GM19395 (cell line): Measurements from ENCODE around the gene ENO3.

Experiments
- ATAC-seq: cut with Tn5 transposase; IDR thresholded peaks from one replicate; pipeline ENCODE4 v1.9.1; 2021; ENCODE audit warnings: mild to moderate bottlenecking, moderate library complexity; ENCODE audit not compliant: unreplicated experiment

The ENO3 gene

DNA sequence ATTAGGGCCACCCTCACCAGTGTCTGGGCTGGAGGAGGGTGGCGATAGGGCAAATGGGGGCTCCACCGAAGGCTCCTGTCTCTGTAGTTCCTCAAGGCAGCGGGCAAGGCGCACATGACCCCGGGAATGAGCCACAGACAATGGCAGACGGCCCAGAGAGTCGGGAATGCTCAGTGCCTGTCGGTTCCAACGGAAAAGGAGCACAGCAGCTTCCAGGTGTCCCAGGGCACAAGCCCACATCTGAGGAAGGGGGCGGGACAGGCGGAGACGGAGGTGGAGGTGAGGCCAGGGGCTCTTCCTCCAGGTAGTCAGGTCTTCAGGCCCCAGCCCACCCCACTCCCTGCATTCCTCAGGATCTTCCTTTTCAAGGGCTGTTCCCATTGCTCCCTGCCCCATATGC, 21.8 kb downstream of the ENO3 start:
- ATAC-seq: no peak

DNA sequence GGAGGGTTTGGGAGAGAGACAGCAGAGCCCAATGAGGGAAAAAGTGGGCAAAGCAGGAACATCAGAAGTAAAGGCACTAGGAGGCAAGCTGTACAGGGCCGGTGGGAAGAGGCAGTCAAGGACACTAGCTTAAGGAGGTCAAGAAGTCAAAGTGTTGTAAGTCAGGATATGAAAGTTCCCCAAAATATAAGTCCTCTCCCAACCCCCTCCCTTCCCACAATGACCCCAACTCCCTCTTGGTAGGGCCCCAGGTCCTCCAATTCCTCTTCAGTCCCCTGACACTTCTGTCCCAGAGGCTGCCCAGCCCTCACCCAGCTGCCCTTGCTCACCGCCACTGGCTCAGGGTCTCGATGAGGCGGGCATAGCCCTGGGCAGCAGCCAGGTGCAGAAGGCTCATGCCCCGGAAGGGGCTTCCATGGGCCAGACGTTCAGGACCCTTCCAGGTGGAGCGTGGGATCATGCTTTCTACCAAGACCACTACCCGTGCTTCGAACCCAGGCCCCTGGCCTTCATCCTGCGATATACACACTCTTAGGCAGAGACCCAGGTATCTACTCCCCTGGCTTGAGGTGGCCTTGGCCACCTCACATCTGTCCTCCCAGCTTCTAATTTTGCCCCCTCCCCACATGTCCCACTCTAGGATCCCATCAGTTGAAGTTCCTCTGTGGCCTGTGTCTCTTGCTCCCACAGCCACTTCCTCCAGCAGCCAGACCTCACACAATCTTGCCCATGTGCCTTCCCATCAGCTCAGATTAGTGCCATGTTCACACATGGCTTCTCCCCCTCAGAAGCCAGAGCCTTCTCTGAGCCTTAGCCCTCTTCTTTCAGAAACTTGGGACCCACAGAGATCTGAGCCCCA, 22.6 kb downstream of the ENO3 start:
- no peak for ATAC-seq

DNA sequence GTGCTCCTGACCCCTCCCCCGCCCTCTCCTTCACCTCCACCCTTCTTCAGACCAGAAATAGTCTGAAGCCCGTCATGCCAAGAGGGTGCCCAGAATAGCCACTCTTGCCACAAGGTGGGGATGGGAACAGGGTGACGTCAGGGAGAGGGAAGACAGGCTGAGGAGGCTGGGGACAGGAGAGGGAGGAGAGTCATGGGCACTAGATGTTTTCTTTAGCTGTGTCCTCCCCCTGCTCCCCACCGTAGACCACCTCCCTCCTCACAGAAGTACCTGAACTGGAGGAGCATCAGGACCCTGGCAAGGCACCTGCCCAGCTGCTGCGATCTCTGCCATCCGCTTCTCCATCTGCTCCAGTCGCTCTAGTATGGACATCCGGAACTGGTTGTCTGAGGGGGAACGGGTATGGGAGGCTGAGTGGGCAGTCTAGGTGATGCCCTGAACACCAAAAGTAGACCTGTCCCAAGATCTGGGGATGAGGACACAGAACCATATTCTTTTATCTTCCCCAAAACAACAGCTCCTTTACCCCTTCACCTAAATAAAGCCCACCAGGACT, 23.3 kb downstream of the ENO3 start:
- no peak for ATAC-seq

DNA sequence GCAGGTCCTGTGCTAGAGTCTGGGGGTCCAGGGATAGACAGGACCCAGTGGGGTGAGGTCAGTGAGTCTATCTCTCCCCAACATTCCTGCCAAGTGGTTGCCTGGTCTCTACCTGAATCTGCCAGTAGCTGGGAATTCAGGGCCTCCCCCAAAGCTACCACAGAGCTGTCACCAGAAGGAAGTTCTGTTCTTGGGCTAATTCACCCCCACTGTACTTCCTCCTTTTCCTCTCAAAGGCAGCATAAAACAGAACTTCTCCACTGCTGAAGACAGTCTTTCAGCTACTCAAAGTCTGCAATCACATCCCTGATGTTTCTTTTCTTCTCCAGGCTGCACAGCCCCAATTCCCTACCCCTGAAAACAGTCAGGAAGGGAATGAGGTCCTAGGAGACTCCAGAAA, 27.8 kb downstream of the ENO3 start:
- no peak for ATAC-seq

DNA sequence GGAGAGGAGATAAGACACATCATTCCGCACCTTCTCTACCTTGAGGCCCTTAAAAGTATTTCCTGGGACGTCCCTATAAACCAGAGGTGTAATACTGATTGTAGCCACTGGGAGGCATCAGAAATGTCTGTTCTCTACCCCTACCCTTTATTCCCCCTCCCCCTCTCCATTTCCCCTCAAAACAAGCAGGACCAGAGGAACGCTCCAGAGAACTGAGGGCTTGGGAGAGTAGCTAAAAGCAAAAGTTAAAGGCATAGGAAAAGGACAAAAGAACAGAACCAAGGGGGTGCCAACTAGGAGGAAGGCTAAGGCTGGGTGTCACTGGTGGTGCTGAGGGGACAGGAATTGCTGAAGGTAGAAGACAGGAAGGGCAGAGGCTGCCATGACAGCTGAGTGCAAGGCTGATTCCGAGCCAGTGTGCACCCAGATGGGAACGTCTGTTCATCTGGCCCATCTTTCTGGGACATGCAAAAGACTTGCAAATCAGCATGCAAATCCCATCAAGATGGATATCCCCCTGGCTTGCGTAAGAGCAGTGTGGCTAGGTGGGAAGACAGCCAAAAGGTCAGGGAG, 29.8 kb downstream of the ENO3 start:
- no peak for ATAC-seq

DNA sequence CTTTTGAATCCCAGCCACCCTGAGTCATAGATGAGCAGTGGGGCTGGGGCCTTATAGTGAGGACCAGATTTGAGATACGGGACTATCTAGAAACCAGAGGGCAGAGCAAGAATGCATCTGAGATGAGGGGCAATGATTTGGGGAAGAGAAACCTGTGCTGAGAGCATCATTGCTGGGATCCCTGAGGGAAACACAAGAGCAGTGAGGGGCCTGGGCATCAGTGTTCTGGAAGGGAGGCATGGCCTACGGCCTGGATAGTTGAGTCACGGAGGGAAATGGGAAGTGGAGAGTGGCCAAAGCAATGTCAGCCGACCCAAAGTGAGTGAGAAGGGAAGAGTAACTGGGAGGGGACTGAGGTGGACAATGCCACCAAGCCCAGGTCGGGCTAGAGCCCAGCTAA, 31.4 kb downstream of the ENO3 start:
- no peak for ATAC-seq

DNA sequence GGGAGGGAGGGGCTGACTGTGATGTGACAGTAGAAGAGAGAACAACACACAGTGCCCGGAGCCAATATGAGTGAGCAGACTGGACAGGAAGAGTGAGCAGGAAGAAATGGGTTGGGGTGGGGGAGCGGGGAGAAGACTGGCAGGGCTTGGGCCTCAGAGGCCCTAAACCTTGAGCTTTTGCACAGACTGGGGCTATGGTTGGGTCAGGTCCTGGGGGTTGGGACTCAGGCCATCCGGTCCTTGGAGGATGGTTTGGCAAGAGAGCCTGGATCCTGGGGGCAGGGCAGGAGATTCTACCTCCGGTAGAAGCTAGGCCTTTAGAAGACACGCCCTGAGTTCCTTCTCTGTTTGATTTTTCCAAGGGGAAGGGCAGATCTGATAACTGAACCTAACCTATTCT, 35.5 kb downstream of the ENO3 start:
- ATAC-seq: no peak

DNA sequence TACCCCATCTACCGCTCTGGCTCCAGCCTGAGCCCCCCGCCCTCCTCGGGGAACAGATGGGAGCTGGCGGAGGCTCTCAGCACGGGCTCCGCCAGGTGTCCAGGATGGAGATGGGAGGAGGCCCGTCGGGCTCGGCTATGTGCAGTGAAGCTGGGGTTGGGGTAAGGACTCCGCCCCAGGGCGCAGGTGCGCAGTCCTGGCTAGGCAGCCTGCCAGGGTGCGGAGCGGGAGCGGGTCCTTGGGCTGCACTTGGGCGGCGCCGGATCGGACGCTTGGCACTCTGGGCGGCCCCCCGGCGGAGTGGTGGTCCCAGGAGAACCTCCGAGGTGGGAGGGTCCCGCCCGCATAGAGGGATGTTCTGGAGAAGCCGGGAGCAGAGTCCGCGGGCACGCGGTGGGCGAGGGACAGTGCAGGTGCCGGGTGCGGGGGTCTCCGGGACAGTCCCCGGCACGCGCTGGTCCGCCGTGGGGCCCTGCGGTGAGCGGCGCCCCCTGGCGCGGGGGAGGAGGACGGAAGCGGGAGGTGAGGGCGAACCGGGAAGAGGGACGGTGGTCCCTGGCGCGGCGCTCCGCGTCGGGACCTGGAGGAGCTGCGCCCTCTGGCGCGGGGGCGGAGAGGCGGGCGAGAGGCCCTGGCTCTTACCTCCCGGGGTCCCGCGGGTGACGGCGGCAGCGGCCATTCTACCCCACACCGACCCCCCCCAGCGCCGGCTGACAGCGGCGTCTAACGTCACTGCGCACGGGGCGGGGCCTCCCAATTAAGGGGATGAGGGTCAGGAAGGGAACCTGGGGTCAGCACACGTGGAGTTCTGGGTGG, 36.2 kb downstream of the ENO3 start, which contains the start of gene CAMTA2:
Gene CAMTA2, minus strand, starts transcription at position 725 of the 816 bp plus-strand sequence. CDS start 1,453 bp downstream, outside the sequence.
- ATAC-seq: peak; percentile 61

DNA sequence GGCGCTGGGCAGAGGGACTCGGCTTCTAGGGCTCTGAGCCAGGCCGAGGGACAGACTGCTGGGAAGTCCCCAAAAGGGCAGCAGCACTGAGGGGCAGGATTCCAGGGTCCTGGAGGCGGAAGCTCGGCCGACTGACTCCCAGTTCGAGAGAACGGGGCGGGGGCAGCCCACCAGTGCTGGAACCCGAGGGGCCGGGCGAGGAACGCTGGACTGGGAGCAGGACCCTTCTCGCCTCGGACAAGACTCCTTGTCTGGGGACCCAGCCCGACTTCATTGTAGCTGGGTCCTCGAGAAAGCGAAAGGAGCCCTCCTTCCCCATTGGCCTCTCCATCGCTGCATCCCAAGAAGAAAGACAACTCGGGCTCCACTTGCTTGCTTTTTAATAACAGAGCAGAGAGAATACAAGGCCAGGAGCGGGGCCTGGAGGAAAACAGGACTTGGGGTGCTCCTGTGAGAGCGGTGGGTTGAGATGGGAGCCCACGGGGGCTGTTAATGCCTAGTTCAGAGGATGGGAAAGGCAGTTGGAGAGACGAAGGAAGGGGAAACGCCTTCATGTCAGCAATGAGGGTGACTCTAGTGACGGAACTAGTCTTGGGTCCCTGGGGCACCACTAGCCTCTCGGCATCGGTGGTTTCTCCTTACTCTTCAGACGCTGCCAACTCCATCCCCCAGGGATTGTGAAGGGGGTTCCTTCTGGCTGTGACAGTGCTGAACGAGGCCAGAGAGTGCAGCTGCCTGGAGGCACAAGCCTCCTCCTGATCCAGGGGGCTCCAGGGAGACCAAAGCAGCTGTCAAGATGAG, 37.0 kb downstream of the ENO3 start:
- peak; percentile 18 for ATAC-seq

DNA sequence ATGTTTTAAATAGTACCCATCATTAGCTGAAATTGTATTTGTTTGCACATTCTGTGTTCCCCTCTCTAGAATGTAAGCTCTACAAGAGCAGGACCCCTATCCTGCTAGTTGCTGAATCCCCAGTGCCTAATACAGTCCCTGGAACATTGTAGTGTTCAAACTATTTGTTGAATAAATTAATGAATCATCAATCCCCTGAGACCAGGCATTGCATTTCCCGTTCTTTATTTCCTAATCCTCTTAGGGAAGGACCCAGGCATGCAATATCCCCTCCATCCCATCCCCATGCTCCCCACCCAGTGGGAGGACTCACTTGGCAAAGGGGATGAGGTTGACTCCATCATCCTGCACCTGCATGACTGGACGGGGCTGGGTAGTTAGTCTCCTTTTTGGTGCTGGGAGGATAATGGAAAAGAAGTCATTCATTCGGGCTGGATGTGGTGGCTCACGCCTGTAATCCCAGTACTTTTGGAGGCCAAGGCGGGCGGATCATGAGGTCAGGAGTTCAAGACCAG, 43.2 kb downstream of the ENO3 start:
- no peak for ATAC-seq

DNA sequence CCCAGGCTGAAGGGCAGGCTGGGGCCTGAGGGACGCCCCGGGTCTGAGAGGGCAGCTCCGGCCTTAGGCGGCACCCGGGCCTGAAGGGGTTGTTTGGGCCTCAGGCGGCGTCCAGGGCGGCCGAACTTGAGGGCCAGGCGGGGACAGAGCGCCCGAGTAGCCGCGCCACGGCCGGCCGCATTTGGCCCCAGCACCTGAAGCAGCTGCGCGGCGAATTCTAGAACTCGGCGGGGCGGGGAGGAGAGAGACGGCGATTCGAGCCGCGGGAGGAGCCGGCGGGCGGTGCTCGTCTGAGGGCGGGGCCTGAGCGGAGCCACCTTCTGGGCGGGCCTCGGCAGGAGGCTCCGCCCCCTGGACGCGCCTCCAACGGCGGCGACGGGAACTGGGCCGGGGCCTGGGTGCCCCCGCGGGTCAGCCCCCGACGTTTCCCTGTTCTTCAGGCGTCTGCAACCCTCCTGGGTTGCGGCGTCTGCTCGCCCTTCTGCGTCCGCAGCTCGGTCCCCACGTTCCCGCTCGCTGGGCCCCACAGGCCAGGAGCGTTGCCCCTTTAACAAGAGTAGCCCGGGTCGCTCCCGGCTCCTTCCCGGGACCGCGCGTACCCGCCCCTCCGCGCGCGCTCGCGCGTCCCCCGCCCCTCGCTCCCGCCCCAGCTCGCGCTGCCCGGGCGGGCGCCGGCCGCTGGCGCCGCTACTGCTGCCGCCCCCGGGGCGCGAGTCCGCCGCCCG, 46.5 kb downstream of the ENO3 start, which contains the start of the genes INCA1 and KIF1C:
Gene INCA1, minus strand, starts transcription at position 221 of the 725 bp plus-strand sequence. CDS start 3,085 bp downstream, outside the sequence.
Gene KIF1C, plus strand, starts transcription at position 649 of the 725 bp plus-strand sequence. CDS start 2,297 bp downstream, outside the sequence.
- ATAC-seq: peak; percentile 82

DNA sequence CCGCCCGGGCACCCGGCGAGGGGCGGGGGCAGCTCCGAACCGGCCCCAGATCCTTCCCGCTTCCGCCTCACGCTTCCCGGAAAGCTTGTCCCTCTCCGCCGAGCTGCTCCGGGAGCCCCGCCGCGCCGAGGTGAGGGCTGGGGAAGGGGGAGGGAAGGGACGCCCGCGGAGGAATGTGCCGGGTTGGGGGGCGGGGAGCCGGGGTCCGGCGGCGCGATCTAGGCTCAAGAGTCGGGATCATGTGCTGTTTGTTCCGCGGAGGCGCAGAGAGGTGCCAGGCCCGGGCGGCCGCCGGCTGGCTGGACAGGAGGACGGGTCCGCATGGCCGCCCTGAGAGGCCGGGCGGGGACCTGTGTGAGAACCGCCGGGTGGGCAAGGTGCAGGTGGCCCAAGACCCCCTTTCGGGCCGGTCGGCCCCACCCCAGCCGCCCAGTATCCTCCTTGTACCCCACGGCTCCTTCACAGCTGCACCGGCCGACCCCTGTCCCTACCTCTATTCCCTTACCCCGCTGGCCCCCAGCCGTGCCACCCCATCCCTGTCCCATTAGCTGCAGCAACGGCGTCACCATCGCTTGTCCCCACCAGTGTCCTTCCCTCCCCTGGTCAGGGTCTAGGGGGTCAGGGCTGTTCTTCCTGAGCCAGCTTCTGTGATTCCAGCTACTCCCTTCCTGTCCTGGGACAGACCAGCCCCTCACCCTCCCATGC, 47.3 kb downstream of the ENO3 start:
- peak; percentile 8 for ATAC-seq

DNA sequence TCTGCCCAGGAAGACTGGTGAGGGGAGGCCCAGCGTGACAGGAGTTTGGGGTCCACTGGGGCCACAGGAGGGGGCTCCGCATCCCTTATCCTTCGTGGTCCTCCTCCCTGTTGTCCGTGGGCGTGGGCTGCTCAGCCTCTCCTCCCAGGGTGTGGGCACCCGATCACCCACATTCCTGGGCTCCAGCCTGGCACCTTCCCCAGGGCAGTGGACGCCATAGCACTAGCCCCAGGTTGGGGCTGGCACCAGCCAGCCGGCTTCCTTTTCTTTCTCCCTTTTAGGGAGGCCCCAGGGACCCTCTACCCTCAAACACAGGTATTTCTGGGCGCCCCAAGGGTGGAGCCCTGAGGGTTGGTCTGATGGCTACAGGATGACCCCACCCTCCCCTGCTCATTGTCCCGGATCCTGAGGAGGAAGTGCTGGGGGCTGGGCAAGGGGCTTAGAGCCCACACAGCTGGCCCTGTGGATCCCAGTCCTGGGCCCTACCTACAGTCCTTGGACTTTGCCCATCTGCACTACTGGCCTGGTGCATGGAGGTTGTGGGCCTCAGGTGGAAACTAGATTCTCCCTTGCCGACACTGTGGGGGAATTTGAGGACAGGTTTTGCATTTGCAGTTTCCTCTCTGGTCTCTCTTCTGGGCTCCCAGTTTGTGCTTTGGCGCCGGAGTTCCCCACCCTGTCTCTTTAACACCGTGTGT, 48.0 kb downstream of the ENO3 start:
- ATAC-seq: no peak

DNA sequence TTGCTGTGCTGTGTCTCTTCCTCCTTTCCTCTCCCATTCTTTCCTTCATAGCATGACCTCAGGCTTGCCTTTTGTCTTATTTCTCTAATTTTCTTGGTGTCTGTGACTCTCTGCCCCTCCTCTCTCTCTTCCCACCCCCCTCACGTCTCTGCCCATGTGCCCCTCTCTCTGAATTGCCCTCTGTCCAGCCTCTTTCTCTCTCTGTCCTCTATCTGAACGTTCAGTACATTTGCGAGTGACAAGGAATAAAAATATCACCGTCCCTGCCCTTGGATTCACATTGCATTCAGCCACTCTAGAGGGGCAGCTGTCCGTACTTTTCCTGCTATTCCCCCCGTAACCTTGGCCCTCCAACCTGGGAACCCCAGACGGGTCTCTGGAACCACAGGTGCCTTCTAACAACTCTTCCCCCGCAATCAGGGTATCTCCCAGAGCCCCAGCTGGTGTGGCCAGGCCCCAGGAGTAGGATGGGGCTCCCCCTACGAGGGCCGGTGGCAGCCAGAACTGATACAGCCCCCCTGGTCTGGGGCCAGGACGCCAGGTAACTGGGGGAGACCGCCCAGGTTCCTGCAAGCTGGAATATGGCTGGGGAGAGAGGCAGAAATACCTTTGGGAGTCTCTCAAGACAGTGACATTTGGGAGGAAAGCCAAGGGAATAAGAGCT, 48.6 kb downstream of the ENO3 start:
- ATAC-seq: no peak

DNA sequence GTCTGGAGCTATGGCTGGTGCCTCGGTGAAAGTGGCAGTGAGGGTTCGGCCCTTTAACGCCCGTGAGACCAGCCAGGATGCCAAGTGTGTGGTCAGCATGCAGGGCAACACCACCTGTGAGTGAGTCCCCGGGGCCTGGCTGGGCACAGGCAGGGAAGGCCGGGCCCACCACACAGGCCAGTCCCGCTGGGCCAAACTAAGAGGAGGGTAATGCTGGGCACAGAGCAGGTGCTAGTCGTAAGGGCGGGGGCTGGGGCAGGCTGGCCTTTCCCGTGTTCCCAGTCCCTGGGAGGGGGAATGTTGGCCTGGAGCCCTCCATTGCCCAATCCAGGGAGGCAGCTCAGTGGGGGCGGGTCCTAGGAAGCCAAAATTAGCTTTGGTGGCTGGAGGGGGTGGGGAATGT, 49.3 kb downstream of the ENO3 start:
- ATAC-seq: no peak

DNA sequence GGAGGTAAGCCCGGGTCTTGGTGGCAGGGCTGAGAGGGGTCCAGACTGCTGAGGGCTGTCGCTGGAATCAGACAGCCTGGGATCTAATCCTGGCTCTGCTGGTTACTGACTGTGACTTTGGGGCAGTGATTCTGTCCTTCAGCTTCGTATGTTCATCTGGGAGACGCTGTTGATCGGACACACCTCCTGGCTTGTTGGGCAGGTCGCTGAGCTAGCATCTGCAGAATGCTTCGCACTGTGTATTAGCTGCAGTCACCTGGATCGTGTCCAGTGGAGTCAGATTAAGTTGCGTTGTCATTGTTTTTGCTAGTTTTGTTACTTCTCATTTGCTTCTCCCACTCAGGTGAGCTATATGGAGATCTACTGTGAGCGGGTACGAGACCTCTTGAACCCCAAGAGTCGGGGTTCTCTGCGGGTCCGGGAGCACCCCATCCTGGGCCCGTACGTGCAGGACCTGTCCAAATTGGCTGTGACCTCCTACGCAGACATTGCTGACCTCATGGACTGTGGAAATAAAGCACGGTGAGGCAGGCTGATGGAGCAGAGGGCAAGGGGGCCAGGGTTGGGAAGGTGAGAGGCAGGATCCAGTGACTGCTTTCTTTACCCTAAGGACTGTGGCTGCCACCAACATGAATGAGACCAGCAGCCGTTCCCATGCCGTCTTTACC, 51.3 kb downstream of the ENO3 start:
- ATAC-seq: no peak
